Measurements from ENCODE around the gene ANKRD9.
"Not testable (repeated sequence)": the region's sequence is repeated elsewhere in the genome, so short reads cannot be mapped to it uniquely, and the experiment has no call there.

Gene ANKRD9

GRCh38 chr14:102509746-102510615 is at the start of gene ANKRD9:
Gene ANKRD9, minus strand, starts transcription at chr14:102509776. Its CDS starts 1,887 bp downstream, at chr14:102507889.
- DNase-seq (ENCODE audit: low read depth in 2 of 2), result peak; percentile 83 to 90

GRCh38 chr14:102558556-102558955 is 49.0 kb upstream of the ANKRD9 start:
- no peak for DNase-seq (ENCODE audit: low read depth in 2 of 2)

GRCh38 chr14:102557434-102558226 is 48.1 kb upstream of the ANKRD9 start:
- DNase-seq (ENCODE audit: low read depth in 2 of 2), result no peak

- no peak for DNase-seq (ENCODE audit: low read depth in 2 of 2)
Observed at GRCh38 chr14:102556098-102556677, 46.6 kb upstream of the ANKRD9 start.

GRCh38 chr14:102554821-102555819 is 45.5 kb upstream of the ANKRD9 start:
- DNase-seq (ENCODE audit: low read depth in 2 of 2), result peak; percentile 38 to 51

- DNase-seq (ENCODE audit: low read depth in 2 of 2), result no peak
Observed at GRCh38 chr14:102551995-102552705, 42.6 kb upstream of the ANKRD9 start.

GRCh38 chr14:102550927-102551401 is 41.4 kb upstream of the ANKRD9 start:
- DNase-seq (ENCODE audit: low read depth in 2 of 2), result not testable (repeated sequence)

GRCh38 chr14:102548616-102549240 is 39.2 kb upstream of the ANKRD9 start:
- DNase-seq (ENCODE audit: low read depth in 2 of 2), result no peak

GRCh38 chr14:102545461-102546265 is 36.1 kb upstream of the ANKRD9 start:
- DNase-seq (ENCODE audit: low read depth in 2 of 2), result no peak

GRCh38 chr14:102544747-102545460 is 35.3 kb upstream of the ANKRD9 start:
- DNase-seq (ENCODE audit: low read depth in 2 of 2), result no peak

- no peak for DNase-seq (ENCODE audit: low read depth in 2 of 2)
Observed at GRCh38 chr14:102544046-102544746, 34.6 kb upstream of the ANKRD9 start.

- DNase-seq (ENCODE audit: low read depth in 2 of 2), result no peak
Observed at GRCh38 chr14:102541771-102542170, 32.2 kb upstream of the ANKRD9 start.

- DNase-seq (ENCODE audit: low read depth in 2 of 2), result not testable (repeated sequence)
Observed at GRCh38 chr14:102541029-102541491, 31.5 kb upstream of the ANKRD9 start.

- DNase-seq (ENCODE audit: low read depth in 2 of 2), result no peak
Observed at GRCh38 chr14:102540315-102541028, 30.9 kb upstream of the ANKRD9 start.

- no peak for DNase-seq (ENCODE audit: low read depth in 2 of 2)
Observed at GRCh38 chr14:102539544-102540314, 30.2 kb upstream of the ANKRD9 start.

All from stimulated activated CD4-positive, alpha-beta T cell treated with anti-CD3 and anti-CD28 coated beads, Interleukin-1b, Interleukin-23, amount 100 ng/mL, for 4 hours (primary cell).